SHP77 treated with DMSO at 0.1 percent for 48 hours (cell line): ENCODE results near the gene CHD9.
"Not testable (repeated sequence)": the region's sequence is repeated elsewhere in the genome, so short reads cannot be mapped to it uniquely, and the experiment has no call there.

Experiments used
- DNase-seq: peaks from one replicate; lab custom pipeline; 2025; lab: John Stamatoyannopoulos, UW

Gene CHD9

GRCh38 chr16:53281859-53282258 is 227.1 kb downstream of the CHD9 start:
- no peak for DNase-seq

GRCh38 chr16:53282328-53282727 is 227.5 kb downstream of the CHD9 start:
- DNase-seq, result no peak

- DNase-seq, result peak; percentile 4
Observed at GRCh38 chr16:53282975-53283946, 228.5 kb downstream of the CHD9 start.

GRCh38 chr16:53285236-53285635 is 230.4 kb downstream of the CHD9 start:
- no peak for DNase-seq

GRCh38 chr16:53290520-53290919 is 235.7 kb downstream of the CHD9 start:
- no peak for DNase-seq

GRCh38 chr16:53291757-53292392 is 237.1 kb downstream of the CHD9 start:
- no peak for DNase-seq

- DNase-seq, result no peak
Observed at GRCh38 chr16:53297477-53297876, 242.7 kb downstream of the CHD9 start.

- DNase-seq, result no peak
Observed at GRCh38 chr16:53304334-53304733, 249.5 kb downstream of the CHD9 start.

- no peak for DNase-seq
Observed at GRCh38 chr16:53305743-53306142, 251.0 kb downstream of the CHD9 start.

GRCh38 chr16:53309457-53309856 is 254.7 kb downstream of the CHD9 start:
- DNase-seq, result no peak

GRCh38 chr16:53320992-53321391 is 266.2 kb downstream of the CHD9 start:
- no peak for DNase-seq

GRCh38 chr16:53323924-53324323 is 269.1 kb downstream of the CHD9 start:
- no peak for DNase-seq

- DNase-seq, result not testable (repeated sequence)
Observed at GRCh38 chr16:53330991-53331390, 276.2 kb downstream of the CHD9 start.

GRCh38 chr16:53334581-53334980 is 279.8 kb downstream of the CHD9 start:
- no peak for DNase-seq

GRCh38 chr16:53337294-53337693 is 282.5 kb downstream of the CHD9 start:
- no peak for DNase-seq

GRCh38 chr16:53341792-53342191 is 287.0 kb downstream of the CHD9 start:
- no peak for DNase-seq

- DNase-seq, result no peak
Observed at GRCh38 chr16:53355064-53355463, 300.3 kb downstream of the CHD9 start.

GRCh38 chr16:53356478-53357207 is 301.9 kb downstream of the CHD9 start:
- no peak for DNase-seq

GRCh38 chr16:53357208-53357586 is 302.4 kb downstream of the CHD9 start:
- no peak for DNase-seq

GRCh38 chr16:53357955-53358354 is 303.2 kb downstream of the CHD9 start:
- DNase-seq, result no peak

- DNase-seq, result no peak
Observed at GRCh38 chr16:53358884-53359283, 304.1 kb downstream of the CHD9 start.

GRCh38 chr16:53369921-53370320 is 315.1 kb downstream of the CHD9 start:
- no peak for DNase-seq

GRCh38 chr16:53370827-53371226 is 316.0 kb downstream of the CHD9 start:
- no peak for DNase-seq
